Lung (tissue), 12 donors: ENCODE data around the gene THTPA. TPM values are rescaled to one million over a fixed set of nuclear protein-coding genes. Genes with fewer than 3 reads are reported as not detected.
"Not testable (repeated sequence)": the region's sequence is repeated elsewhere in the genome, so short reads cannot be mapped to it uniquely, and the experiment has no call there.

Source experiments
- ATAC-seq: fragments of 200-7000 bp; cut with Tn5 transposase; one replicate; pipeline ENCODE4 v1.9.1; 2020; ENCODE audit warnings: moderate number of reproducible peaks; ENCODE audit not compliant: insufficient read depth, low FRiP score
- DNase-seq, 3 donors: peaks; one replicate each; pipeline ENCODE4 v3.0.0-alpha.2; 2013 to 2017
- H3K27ac ChIP-seq, 2 donors: one replicate each; pipeline ENCODE4 v1.5.1; 2013; ENCODE audit warnings: mild to moderate bottlenecking in 2 of 2, moderate library complexity in 2 of 2, control low read depth in 1 of 2, inconsistent platforms in 1 of 2, low read depth in 1 of 2, low read length in 1 of 2
- H3K27me3 ChIP-seq, 3 donors: one replicate each; pipeline ENCODE4 v1.5.1; 2013; ENCODE audit warnings: low read length in 2 of 3; ENCODE audit not compliant: control insufficient read depth in 3 of 3, insufficient read depth in 3 of 3
- H3K36me3 ChIP-seq, 4 donors: one replicate each; pipeline ENCODE4 v1.5.1; 2013; ENCODE audit warnings: low read length in 4 of 4, mild to moderate bottlenecking in 1 of 4, moderate library complexity in 1 of 4; ENCODE audit not compliant: control insufficient read depth in 4 of 4, insufficient read depth in 4 of 4
- H3K4me1 ChIP-seq, 5 donors: one replicate each; pipeline ENCODE4 v1.5.1; 2013; ENCODE audit warnings: low read length in 5 of 5, mild to moderate bottlenecking in 2 of 5, moderate library complexity in 1 of 5; ENCODE audit not compliant: control insufficient read depth in 5 of 5, insufficient read depth in 5 of 5
- H3K4me3 ChIP-seq: one replicate; pipeline ENCODE4 v1.5.1; 2013; ENCODE audit warnings: mild to moderate bottlenecking, control low read depth, moderate library complexity
- H3K9ac ChIP-seq, 2 donors: one replicate each; pipeline ENCODE4 v1.5.1; 2013; ENCODE audit warnings: low read length in 2 of 2, control low read depth in 1 of 2; ENCODE audit not compliant: insufficient read depth in 1 of 2
- H3K9me3 ChIP-seq, 4 donors: one replicate each; pipeline ENCODE4 v1.5.1; 2013; ENCODE audit warnings: low read length in 3 of 4, mild to moderate bottlenecking in 1 of 4, moderate library complexity in 1 of 4; ENCODE audit not compliant: control insufficient read depth in 4 of 4, insufficient read depth in 3 of 4
- WGBS, 2 donors: extraction: QIAGEN DNeasy Blood & Tissue Kit; methylation state at CpG; one replicate each; pipeline ENCODE4 v1.1.7; 2013; 5-methylcytosine and 5-hydroxymethylcytosine counted together
- polyA plus RNA-seq, 2 donors: library from polyadenylated mRNA; stranded (reverse); fragments of 200-250 nt; gene quantifications; one replicate each; pipeline ENCODE4 v1.2.1, GENCODE V29; 2013
- total RNA-seq, 2 donors: library from RNA; depleted of rRNA in 1 of 2; stranded (reverse); fragments of >200 nt in 1 of 2; gene quantifications; one replicate each; pipeline ENCODE4 v1.2.1, GENCODE V29; 2014 to 2021
- TF ChIP-seq, protein P1 (sequence below): IDR thresholded peaks from 2 replicates; pipeline ENCODE4 v1.5.1; 2012; ENCODE audit warnings: mild to moderate bottlenecking; ENCODE audit errors: control extremely low read depth, extremely low read depth
- donor health status: control.
- donor health status: control.
- donor health status: Bipolar disorder and iron deficiency.
- donor health status: healthy.
- donor health status: DM: yes; HTN: yes; CAD: no.

THTPA gene
- total and polyA plus RNA-seq, 4 donors, result 7.7 to 22.1 (median 14.1) TPM

DNA sequence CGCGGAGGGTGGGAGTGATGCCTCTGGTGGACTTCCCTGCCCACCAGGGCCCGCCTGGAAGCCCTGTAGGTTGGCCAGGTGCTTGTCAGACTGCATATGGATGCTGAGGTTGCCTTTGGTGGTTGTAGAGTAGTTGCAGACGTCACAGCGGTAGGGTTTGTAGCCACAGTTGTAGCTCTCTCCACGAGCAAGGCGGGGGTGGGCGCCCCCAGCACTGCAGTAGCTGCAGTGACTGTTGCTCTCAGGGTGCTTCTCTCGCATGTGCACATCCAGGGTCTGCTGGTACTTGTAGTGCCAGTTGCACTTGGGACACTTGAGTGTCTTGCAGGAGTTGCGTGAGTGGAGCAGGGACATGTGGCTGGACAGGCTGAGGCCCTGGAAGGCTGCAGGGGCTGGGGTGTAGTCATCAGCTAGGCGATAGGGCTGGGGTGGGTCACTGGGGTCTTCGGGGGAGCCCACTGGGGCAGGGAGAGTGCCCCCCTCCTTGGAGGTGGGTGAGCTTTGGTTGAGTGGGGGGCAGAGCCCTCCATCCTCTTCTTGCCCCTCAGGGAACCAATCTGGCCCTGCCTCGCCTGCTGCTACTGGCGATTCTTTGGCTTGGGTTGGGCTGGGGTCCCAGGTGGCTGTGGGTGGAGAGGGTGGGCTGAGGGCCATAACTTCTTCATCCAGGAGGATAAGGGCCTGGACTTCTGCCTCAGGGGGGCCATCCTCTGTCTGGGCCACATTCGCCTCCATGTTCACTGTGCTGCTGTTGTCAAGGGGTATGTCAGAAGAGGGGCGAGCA is 22.2 kb upstream of the THTPA start:
- H3K27me3 ChIP-seq, result no peaks in the 10 kb centered on the region
- DNase-seq, result no peak
- 91 to 95% methylated on average over 16 of the region's 16 CpGs for WGBS, 2 donors
- H3K4me3 ChIP-seq, result no peak overlapping the region
- H3K4me1 ChIP-seq, result peaks cover 0 to 9% (median 0%) of the 10 kb centered on the region in 5 donors
- no peaks in the 10 kb centered on the region for H3K9me3 ChIP-seq
- no peak overlapping the region for H3K9ac ChIP-seq
- no peak for ATAC-seq
- TF ChIP-seq, protein P1, sequence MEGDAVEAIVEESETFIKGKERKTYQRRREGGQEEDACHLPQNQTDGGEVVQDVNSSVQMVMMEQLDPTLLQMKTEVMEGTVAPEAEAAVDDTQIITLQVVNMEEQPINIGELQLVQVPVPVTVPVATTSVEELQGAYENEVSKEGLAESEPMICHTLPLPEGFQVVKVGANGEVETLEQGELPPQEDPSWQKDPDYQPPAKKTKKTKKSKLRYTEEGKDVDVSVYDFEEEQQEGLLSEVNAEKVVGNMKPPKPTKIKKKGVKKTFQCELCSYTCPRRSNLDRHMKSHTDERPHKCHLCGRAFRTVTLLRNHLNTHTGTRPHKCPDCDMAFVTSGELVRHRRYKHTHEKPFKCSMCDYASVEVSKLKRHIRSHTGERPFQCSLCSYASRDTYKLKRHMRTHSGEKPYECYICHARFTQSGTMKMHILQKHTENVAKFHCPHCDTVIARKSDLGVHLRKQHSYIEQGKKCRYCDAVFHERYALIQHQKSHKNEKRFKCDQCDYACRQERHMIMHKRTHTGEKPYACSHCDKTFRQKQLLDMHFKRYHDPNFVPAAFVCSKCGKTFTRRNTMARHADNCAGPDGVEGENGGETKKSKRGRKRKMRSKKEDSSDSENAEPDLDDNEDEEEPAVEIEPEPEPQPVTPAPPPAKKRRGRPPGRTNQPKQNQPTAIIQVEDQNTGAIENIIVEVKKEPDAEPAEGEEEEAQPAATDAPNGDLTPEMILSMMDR, result no peak
- H3K36me3 ChIP-seq, result no peaks in the 10 kb centered on the region
- H3K27ac ChIP-seq, result no peak overlapping the region

DNA sequence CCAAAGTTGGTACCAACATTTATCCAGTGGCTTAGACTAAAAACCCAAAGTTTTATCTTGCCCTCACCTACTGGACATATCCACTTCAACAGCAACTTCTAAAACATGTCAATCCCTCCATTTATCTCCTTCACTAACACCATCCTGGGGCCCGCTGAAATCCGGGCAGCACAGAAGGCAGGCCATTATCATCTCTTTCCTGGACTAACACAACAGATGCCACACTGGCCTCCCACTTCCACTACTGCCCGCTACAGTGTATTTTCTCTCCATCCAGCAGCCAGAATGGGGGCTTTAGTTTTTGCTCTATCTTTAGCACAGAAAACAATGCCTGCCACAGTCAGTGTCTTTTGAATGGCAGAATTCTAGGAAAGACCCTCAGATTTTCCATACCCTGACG is 20.1 kb upstream of the THTPA start:
- ATAC-seq (no peak), DNase-seq (no peak)
- Histone ChIP-seq H3K9ac (no peak overlapping the region), H3K9me3 (no peaks in the 10 kb centered on the region), H3K27me3 (no peaks in the 10 kb centered on the region), H3K36me3 (no peaks in the 10 kb centered on the region), H3K4me3 (no peak overlapping the region), H3K4me1 (peaks cover 0 to 13% (median 0%) of the 10 kb centered on the region in 5 donors), H3K27ac (no peak overlapping the region)
- TF ChIP-seq, protein P1, result no peak
- WGBS, 2 donors, result 86 to 89% methylated on average over 4 of the region's 4 CpGs

DNA sequence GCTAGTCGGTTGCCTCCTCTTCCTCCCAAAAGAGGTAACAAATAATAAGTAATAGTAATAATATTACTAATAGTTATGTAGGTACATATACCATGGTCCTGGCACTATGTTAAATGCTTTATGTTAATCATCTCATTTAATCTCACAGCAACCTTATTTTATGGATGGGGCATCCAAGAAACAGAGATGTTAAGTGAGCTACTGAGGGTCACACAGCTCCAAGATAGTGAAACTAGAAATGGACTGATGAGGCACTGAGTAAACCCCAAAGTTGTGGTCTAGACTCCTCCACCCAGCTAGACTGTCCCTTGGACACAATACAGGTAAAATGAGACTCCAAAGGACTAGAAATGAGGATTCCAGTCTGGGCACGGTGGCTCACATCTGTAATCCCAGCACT is 19.6 kb upstream of the THTPA start:
- DNase-seq (no peak), ATAC-seq (no peak)
- no peaks in the 10 kb centered on the region for H3K36me3 ChIP-seq
- no peaks in the 10 kb centered on the region for H3K27me3 ChIP-seq
- WGBS, 2 donors, result 89 to 95% methylated on average over 2 of the region's 2 CpGs
- H3K27ac ChIP-seq, result no peak overlapping the region
- peaks cover 0 to 13% (median 0%) of the 10 kb centered on the region in 5 donors for H3K4me1 ChIP-seq
- TF ChIP-seq, protein P1, result no peak
- H3K9ac ChIP-seq, result no peak overlapping the region
- H3K4me3 ChIP-seq, result no peak overlapping the region
- no peaks in the 10 kb centered on the region for H3K9me3 ChIP-seq

DNA sequence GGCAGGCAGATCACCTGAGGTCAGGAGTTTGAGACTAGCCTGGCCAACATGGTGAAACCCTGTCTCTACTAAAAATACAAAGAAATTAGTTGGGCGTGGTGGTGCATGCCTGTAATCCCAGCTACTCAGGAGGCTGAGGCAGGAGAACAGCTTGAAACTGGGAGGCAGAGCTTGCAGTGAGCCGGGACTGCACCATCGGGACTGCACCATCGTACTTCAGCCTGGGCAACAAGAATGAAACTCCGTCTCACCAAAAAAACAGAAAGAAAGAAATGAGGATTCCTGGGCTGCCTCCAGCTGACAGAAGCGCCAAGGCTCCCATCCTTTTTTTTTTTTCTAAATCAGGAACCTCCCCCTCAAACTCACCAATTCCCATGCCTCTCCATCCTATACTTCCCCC is 19.2 kb upstream of the THTPA start:
- not testable (repeated sequence) for H3K36me3 ChIP-seq, H3K9me3 ChIP-seq, H3K27ac ChIP-seq, ATAC-seq, H3K27me3 ChIP-seq, H3K4me3 ChIP-seq, H3K9ac ChIP-seq, DNase-seq
- H3K4me1 ChIP-seq, result peaks cover 0 to 13% (median 0%) of the 10 kb centered on the region in 5 donors
- WGBS, 2 donors, result 85 to 97% methylated on average over 5 to 6 of the region's 6 CpGs
